HG02973 (cell line): Measurements from ENCODE around the gene KLK10.

Source experiments
- ATAC-seq: cut with Tn5 transposase; IDR thresholded peaks from one replicate; pipeline ENCODE4 v1.9.1; 2021; ENCODE audit warnings: moderate library complexity; ENCODE audit not compliant: unreplicated experiment

KLK10 gene, protein sequence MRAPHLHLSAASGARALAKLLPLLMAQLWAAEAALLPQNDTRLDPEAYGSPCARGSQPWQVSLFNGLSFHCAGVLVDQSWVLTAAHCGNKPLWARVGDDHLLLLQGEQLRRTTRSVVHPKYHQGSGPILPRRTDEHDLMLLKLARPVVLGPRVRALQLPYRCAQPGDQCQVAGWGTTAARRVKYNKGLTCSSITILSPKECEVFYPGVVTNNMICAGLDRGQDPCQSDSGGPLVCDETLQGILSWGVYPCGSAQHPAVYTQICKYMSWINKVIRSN

DNA sequence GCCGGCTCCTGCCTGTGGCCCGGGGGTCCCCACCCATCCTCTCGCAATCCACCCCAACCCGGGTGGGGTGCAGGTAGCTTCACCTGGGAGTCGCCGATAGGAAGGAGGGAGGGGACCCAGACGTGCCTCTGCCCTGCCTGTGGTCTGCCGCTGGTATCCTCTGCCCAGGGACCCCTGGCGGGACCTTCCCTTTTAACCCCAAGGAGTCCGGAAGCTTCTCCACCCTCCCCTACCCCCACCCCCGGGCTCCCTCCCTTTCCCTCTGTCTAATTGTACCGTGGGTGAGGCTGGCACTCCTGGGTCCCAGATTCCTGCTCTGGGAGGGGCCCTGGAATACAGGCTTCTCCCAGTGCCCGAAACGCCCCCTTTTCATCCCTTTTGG lies at the start of gene KLK10:
Gene KLK10, minus strand, starts transcription at position 166 of the 382 bp plus-strand sequence. CDS start 579 bp downstream, outside the sequence.
- no peak for ATAC-seq

DNA sequence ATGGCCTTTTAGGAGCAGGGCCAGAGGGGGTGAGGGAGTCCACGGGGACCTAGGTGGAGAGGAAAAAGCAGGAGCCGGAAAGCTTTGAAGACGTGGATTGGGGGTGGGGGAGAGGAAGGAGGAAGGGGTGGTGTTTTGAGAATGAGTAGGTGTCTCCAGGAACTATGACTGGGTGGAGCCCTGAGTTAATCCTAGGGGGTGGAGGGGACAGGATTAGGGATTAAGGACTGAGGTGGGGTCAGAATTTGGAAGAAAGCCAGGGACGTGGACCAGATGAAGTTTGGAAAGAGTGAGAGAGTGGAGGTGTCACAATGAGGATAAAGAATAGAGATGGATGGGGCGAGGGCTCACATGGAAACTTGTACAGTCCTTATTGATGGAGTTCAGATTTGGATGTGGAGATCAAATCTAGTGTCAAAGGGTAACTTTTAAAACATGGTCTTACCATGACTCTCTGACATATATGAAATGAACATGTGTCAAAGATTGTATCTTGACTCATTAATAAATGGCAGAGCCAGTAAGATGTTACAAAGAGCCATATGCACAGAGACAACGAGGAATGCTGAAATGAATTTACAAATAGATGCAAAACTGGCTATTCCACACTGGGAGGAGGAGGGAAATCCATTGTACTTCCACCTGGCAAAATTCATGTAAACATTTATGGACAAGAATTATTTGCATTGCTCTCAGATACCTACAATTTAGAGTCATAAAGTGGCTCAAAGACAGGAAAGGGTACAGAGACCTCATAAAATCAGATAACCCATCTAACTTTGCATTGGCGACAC lies 47.1 kb upstream of the KLK10 start:
- no peak for ATAC-seq

DNA sequence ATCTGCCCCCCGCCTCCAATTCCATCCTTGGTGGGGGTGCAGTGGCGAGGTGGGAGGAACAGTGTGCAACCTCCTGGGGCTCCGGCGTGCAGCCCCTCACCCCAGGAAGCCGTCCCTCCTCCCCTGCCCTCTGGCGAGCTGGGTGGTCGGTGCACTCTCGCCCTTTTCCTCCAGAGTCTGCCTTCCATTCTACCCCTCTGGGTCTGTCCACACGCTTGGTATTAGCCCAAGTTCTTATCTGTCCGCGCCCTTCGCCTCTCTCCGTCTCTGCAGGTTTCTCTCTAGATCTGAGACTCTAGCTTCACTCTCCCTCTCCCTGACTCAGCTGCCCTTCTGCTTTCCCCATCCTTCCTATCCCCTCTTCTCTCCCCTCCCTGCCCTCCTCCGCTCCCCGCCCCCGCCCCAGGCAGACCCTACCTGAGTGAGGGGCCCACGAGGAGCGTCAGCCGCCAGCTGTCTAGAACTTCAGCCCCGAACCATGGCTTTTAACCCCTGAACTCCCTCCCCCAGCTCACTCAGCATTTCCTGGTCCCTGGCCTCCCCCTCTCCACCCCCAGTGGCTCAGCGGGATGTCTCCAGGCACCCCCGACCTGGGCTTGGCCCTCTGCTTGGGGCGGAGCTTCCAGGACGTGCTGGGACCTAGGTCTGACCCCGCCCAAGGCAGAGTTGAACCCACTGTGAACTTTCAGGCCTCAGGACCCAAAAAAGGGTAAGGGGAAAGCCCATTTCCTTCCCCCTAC lies 45.9 kb upstream of the KLK10 start:
- no peak for ATAC-seq

DNA sequence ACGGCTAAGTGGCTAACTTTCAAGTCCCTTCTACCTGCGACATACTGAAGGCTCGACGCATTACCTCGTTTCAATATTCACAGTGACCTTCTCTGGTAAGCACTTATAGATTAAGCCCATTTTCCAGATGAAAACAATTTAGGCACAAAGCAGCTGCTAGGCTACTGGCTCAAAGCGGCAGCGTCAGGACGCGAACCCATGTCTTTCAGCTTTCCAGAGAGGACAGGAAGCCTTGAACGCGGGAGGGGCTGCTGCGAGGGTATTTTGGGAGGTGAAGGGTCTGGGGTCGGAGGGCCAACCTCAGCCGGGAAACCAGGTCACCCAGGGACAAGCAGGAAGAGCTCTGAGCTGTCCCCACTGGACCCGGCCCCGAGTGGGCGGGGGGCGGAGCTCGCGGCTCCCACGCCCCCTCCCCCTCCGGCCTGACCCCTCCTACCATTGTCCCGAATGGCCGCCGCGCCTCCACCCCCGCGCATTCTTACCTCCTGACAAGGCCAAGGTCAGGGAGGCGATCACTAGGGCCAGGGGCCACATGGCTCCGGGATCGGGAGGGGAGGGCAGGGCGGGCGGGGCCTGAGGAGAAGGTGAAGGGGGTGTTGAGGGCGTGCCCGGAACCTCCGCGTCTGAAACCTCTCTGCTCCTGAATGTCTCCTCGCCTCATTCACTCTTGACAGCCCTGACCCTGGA lies 45.2 kb upstream of the KLK10 start, which contains the start of gene KLK13:
Gene KLK13, minus strand, starts transcription at position 559 of the 687 bp plus-strand sequence. Its CDS starts 25 bp downstream, at position 534.
- no peak for ATAC-seq

DNA sequence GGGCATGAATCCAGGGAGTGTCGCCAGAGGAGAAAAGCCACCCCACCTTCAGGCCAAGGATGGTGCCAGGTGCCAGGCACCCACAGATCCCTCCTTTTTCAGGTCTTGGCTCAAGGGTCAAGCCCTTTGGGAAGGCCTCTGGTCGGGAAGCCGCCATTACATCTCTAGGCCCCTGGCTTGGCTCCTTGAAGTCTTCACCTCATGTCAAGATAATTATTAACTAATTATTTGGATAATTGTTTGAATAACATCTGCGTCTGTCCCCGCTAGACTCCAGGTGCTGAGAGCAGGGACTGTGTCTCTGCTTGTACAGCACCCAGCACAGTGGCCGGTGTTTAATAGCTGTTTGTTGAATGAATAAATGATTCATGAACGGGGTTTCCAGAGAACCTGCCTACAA lies 44.2 kb upstream of the KLK10 start:
- no peak for ATAC-seq

DNA sequence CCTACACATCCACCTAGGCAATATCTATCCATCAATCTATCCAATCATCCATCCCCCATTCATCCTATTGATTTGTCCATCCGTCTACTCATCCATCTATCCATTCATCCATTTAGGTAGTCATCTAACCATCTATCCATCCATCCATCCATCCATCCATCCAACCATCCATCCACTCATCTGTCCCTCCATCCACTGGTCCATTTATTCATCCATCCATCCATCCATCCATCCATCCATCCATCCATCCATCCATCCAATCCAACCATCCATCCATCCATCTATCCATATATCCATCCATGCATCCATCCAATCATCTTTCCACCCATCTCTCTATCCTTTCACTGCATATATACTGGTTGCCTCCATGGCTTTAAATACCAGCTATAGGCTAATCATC lies 41.5 kb upstream of the KLK10 start:
- no peak for ATAC-seq

DNA sequence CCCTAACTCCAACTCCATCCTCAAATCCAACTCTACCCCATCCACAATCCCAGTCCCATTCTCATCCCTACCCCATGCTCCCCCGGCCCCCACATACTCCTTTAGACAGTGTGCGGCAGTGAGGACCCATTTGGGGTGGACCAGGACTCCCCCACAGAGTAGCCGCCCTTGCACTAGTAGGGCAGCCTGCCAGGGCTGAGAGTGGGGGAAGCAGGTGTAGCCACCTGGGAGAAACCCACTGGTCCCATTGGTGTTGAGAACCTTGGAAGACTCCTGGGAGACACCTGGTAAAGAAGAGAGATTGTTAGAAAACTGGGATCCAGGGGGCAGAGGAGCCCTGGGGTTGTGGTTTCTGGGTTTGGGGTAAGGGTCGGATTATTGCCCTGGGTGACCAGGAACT lies 40.8 kb upstream of the KLK10 start:
- ATAC-seq: no peak

DNA sequence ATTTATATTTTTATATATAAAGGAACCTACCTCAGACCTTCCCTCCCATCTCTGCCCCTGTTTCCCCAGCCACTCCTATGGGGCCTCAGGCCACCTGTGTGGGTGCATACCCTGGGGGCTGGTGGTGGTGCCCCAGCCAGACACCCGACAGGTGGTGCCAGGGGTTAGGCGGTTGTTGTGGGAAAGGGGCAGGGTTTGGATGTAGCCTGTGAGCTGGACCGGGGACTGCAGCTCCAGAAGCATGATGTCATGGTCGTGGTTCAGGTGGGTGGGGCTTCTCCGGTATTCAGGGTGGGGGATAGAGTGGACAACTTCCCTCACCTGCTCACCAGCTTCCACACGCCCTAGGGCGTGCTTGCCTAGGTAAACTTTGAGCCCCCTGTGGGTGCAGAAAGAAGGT lies 40.2 kb upstream of the KLK10 start:
- ATAC-seq: no peak

DNA sequence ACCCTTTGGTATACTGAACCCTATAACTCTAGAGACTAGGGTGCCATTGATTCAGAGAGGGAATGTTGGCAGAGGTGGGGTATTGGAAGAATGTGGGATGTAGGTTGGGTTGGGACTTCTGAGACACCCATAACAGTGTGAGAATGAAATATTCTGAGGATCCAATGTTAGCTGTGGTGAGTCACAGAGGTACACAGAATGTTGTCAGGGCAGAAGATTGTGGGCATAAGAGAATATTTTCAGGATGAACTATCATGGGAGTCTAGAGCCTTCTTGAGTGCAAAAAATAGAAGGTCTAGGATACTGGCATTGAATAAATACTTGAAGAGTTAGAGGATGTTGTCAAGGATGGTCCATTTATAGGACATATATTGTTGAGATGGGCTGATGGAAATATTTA lies 36.4 kb upstream of the KLK10 start:
- ATAC-seq: no peak

DNA sequence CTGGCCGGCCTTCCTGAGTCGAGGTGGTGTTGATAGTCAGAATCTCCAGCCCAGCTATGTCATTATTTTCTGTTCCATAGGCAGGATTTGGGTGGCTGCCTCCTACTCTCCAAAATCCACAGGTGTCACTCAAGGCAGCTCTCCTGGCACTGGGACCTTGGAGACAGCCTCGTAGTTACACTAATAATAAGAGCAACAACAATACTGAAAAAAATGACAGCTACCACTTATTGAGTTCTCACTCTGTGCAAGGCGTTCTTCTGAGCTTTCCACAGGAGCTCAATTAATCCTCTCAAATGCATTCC lies 27.5 kb upstream of the KLK10 start:
- no peak for ATAC-seq

DNA sequence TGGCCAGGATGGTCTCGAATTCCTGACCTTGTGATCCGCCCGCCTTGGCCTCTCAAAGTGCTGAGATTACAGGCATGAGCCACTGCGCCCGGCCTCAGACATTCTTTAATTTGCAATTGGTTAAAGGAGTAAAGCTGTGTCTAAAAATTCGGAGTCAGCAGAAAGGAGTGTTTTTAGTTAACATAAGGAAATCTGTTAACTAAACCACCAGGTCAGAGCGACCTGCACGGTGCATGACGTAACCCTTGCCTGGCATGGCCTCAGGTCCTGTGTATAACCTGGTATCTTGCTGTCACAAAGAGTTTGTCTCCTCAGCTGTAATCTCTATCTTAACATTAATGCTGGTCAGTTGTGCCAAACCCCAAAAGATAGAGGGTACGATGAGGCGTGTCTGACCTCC lies 24.8 kb upstream of the KLK10 start:
- ATAC-seq: no peak

DNA sequence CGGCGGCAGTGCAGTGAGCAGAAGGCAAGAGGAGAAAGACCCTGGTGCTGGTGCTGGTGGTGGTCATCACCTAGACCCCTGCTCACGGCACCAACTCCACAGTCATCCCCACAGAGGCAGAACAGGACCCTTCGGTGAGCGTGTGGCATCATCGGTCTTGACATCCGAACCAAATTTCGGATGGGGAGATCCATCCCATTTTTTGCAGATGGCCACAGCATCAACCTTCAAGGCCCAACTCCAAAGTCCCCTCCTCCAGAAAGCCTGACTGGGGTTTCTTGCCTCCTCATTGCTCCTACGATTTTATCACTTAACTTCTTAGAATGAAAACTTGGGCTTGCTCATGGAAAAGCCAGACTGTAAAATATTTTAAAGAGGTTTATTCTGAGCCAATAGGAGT lies 24.0 kb upstream of the KLK10 start:
- no peak for ATAC-seq

DNA sequence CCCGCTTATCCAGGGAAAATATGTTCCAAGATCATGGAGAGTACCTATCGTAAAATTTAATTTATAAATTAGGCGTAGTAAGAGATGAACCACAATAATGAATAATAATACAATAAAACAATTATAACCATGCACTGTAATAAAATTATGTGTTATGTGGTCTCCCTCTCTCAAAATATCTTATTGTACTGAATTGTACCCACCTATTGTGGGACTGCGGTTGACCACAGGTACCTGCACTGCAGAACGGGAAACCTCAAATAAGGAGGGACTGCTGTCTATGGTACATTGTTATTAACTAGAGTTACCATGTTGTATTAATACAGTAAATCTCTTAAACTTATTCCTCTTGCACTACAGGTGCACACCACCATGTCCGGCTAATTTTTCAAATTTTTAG lies 20.6 kb upstream of the KLK10 start:
- no peak for ATAC-seq

DNA sequence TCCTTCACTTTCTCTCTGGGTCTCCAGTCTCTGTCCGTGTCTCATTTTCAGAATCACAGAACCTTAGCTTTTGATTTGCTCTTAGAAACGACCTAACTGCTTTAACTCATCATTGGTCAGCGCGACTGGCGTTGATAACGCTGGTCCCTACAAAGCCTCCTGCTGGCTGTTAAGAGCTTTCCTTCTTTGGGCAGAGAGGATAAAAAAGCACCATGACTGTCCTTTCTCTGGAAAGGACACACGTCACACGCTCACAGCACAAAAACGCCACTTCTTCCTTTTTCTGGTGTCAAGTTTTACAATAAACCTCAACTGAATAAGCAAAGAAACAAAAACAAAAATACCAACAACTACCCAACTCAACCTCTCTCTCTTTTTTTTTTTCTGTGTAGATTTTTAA lies 17.0 kb upstream of the KLK10 start:
- ATAC-seq: no peak

DNA sequence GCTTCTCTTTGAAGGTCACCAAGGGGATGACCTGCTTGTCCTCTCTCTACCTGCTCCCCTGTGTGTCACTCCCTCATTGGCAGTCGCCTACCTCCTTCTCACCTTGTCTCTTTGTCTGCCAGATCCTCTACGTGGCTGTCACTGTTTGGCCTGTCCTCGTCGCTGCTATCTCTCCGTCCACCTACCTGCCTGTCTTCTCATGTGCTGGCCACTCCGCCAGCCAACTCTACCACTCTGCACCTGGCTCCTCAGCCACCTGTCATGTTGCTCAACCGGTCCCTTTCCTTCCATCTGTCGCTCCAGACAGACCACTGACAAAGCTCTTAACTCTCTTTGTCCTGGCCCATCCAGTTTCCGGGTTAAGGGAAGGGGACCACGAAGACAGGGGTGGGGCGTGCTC lies 15.2 kb upstream of the KLK10 start, which contains the start of gene KLK12:
Gene KLK12, minus strand, starts transcription at position 299 of the 400 bp plus-strand sequence. CDS start 381 bp downstream, outside the sequence.
- ATAC-seq: no peak

DNA sequence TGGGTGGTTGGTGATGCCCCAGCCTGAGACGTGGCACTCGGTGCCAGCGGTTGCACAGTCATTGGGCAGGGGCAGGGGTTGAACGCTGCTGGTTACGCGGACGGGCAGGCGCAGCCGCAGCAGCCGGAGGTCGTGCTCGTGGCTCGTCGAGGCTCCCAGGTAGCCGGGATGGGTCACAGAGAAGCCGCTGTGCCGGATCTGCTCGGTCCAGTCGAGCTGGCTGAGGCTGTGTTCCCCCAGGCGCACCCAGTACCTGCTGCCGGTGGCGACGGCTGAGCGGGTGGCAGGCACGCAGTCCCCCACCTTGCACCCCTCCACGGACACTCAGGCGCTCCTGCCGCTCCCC lies 12.3 kb upstream of the KLK10 start:
- ATAC-seq: no peak

DNA sequence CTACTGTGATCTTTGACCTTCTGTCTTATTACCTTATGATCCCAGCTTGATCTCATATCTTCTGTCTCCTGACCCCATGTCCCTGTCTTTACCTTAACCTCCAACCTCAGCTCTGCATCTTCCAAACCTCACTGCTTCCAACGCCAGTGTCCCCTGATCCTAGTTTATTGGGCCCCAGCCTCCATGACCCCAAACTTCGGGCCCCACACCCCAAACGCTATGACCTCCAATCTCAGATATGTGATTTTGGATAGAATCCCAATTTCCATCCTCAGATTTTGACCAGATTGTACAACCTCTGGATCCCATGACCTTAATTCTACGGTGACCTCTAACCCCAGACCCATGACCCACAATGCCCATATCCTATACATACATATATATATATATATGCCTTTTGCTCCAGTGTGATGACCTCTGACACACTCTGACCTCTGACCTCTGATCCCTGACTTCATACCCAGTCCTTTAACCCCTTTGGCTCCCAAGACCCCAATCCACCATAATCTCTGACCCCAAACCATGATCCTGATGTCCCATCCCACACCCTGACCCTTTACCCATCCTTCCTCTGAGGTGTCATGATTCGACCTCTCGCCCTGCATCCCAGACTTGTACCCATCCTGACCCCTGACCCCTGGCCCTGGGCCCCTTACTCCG lies 11.8 kb upstream of the KLK10 start:
- no peak for ATAC-seq

DNA sequence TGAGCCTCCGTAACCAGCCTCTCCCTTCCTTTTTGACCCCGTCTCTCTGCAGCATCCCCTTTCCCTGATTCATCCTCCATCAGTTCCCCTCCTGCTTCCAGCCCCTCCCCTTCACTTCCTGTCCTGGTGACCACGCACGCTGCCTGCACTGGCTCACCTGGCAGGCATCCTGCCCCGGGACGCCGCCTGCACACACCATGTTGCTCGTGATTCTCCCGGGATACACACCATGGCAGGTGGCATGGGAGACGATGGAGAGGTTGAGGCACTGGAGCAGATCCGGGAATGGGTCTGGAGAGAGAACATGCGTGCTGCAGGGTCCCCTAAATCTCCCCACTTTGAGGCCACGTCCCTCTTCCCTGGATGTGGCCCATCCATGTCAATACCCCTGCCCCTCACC lies 11.1 kb upstream of the KLK10 start:
- ATAC-seq: no peak

DNA sequence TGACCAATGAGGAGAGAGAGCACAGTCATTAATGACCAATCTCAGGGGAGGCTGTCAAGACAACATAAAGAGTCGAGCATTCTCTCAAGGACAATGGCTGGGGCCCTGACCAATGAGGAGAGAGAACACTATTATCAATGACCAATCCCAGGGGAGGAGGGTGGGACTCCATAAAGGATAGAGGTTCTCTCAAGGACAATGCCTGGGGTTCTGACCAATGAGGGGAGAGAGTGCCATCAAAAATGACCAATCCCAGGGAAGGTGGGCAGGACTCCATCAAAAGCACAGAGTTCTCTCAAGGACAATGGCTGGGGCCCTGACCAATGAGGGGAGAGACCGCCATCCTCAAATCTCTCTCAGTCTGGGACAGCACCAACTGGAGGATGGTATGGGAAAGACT lies 10.2 kb upstream of the KLK10 start:
- no peak for ATAC-seq

DNA sequence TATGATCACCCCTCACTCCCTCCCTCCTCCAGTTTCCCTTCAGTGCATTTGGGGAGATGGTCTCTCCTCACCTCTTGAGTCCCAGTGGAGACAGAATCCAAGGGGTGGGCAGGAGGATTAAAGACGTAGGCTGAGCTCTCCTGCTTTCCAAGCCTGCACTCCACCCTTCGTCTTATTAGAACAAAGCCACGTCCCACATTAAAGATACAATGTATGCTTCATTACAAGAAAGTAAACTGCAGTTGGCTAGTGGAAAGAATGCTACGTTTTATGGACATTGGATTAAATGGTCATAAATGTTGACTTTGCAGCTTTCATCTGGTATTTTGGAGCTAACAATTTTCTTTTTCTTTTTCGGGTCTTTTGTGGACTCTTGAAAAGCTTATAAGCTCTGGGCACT lies 8.4 kb upstream of the KLK10 start:
- no peak for ATAC-seq
